Uterus (tissue), 4 donors: ENCODE measurements around the gene SLC5A9. TPM values are rescaled to one million over a fixed set of nuclear protein-coding genes. Genes with fewer than 3 reads are reported as not detected.
A peak's percentile ranks its signal among the peaks of the same experiment; 100 is the strongest.

Source experiments
- DNase-seq, 2 donors: peaks; one replicate each; pipeline ENCODE4 v3.0.0-alpha.2; 2019 to 2020
- H3K27ac ChIP-seq, 2 donors: fragments of 200-600 bp; sonication (generic); 1 replicate in 1 of 2; 2 replicates in 1 of 2; pipeline ENCODE4 v1.5.1; 2016 to 2018
- H3K27me3 ChIP-seq, 2 donors: fragments of 200-600 bp; sonication (generic); one replicate each; pipeline ENCODE4 v1.5.1; 2018 to 2019; ENCODE audit warnings: control low read depth in 1 of 2
- H3K36me3 ChIP-seq, 2 donors: fragments of 200-600 bp; sonication (generic); one replicate each; pipeline ENCODE4 v1.5.1; 2019; ENCODE audit warnings: control low read depth in 1 of 2
- H3K4me1 ChIP-seq, 2 donors: fragments of 200-600 bp; sonication (generic); one replicate each; pipeline ENCODE4 v1.5.1; 2018 to 2019; ENCODE audit warnings: control low read depth in 1 of 2
- H3K4me3 ChIP-seq, 2 donors: fragments of 200-600 bp; sonication (generic); 1 replicate in 1 of 2; 2 replicates in 1 of 2; pipeline ENCODE4 v1.5.1; 2018 to 2019; ENCODE audit warnings: mild to moderate bottlenecking in 1 of 2
- H3K9me3 ChIP-seq, 2 donors: fragments of 200-600 bp; sonication (generic); one replicate each; pipeline ENCODE4 v1.5.1; 2019; ENCODE audit warnings: control low read depth in 1 of 2
- CTCF ChIP-seq, 4 experiments: fragments of 200-600 bp in 2 of 4; fragments of 450-650 bp in 2 of 4; sonication (generic) in 2 of 4; IDR thresholded peaks; one replicate each; pipeline ENCODE4 v1.5.1; 2016 to 2019; ENCODE audit warnings: antibody characterized with exemption in 4 of 4, mild to moderate bottlenecking in 2 of 4, moderate library complexity in 1 of 4
- POLR2A ChIP-seq, 2 donors: fragments of 450-650 bp; IDR thresholded peaks; one replicate each; pipeline ENCODE4 v1.6.1; 2016; ENCODE audit warnings: antibody characterized with exemption in 2 of 2, mild to moderate bottlenecking in 1 of 2, moderate library complexity in 1 of 2
- intact Hi-C: fragments of 100-400 bp; cut with DNase I; formaldehyde crosslinking; loops from one replicate; pipeline ENCODE4 v1.15.1; 2023; ENCODE audit warnings: low total_unique reads
- total RNA-seq, 4 donors: library from RNA; depleted of rRNA in 3 of 4; stranded (reverse); fragments of >200 nt in 3 of 4; gene quantifications; one replicate each; pipeline versions ENCODE4 v1.1.0 to v1.2.4, GENCODE V29; 2014 to 2023
- donor health status: DM: yes; HTN: yes; CAD: no.

SLC5A9 gene
- total RNA-seq, 4 donors from 2014 or later: 0.21 to 0.82 TPM; not detected in 2

DNA sequence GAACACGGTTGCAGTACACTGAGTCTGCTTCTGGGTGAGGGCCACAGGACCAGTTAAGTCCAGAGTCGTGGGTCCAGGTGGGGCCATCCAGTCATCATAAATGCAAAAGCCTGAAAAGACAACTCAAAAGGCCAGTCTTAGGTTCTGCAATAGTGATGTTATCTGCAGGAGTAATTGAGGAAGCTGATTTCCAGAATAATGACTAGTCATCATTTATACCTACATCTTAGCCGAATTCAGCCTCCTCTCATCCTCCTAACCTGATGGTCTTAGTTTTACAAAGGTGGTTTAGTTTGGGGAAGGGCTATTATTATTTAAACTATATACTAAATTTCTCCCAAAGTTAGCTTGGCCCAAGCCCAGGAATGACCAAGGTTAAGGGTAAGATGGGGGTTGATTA lies 23.5 kb upstream of the SLC5A9 start:
- DNase-seq: no peak
- H3K4me1 ChIP-seq: no peaks in the 10 kb centered on the region
- TF ChIP-seq CTCF (IDR thresholded peaks at IDR 0.05) (no peak), POLR2A (IDR thresholded peaks at IDR 0.05) (no peak)
- no peaks in the 10 kb centered on the region for H3K9me3 ChIP-seq
- H3K27ac ChIP-seq: no peak overlapping the region
- intact Hi-C loops: no loop called here
- H3K36me3 ChIP-seq: no peaks in the 10 kb centered on the region
- H3K4me3 ChIP-seq: no peak overlapping the region
- peaks cover 0 to 3% of the 10 kb centered on the region in 2 donors for H3K27me3 ChIP-seq

- intact Hi-C loops: no loop called here
Observed at GRCh38 chr1:48200166-48200900, 22.2 kb upstream of the SLC5A9 start.

GRCh38 chr1:48202030-48202752 lies 20.3 kb upstream of the SLC5A9 start:
- intact Hi-C loops: no loop called here
- H3K27ac ChIP-seq: no peak overlapping the region
- no peaks in the 10 kb centered on the region for H3K36me3 ChIP-seq
- no peaks in the 10 kb centered on the region for H3K4me1 ChIP-seq
- H3K4me3 ChIP-seq: no peak overlapping the region
- no peaks in the 10 kb centered on the region for H3K27me3 ChIP-seq
- DNase-seq: peak; percentile 47 to 56
- TF ChIP-seq CTCF (IDR thresholded peaks at IDR 0.05): peak; percentile 65 to 78 (median 76)
- no peak for TF ChIP-seq POLR2A (IDR thresholded peaks at IDR 0.05)
- no peaks in the 10 kb centered on the region for H3K9me3 ChIP-seq

More at GRCh38 chr1:48200166-48200900, 22.2 kb upstream of the SLC5A9 start:
- TF ChIP-seq POLR2A (IDR thresholded peaks at IDR 0.05) (no peak), CTCF (IDR thresholded peaks at IDR 0.05) (no peak)
- H3K9me3 ChIP-seq: no peaks in the 10 kb centered on the region
- no peaks in the 10 kb centered on the region for H3K4me1 ChIP-seq
- no peak overlapping the region for H3K4me3 ChIP-seq
- H3K36me3 ChIP-seq: no peaks in the 10 kb centered on the region
- no peak for DNase-seq
- H3K27me3 ChIP-seq: no peaks in the 10 kb centered on the region
- H3K27ac ChIP-seq: no peak overlapping the region

DNA sequence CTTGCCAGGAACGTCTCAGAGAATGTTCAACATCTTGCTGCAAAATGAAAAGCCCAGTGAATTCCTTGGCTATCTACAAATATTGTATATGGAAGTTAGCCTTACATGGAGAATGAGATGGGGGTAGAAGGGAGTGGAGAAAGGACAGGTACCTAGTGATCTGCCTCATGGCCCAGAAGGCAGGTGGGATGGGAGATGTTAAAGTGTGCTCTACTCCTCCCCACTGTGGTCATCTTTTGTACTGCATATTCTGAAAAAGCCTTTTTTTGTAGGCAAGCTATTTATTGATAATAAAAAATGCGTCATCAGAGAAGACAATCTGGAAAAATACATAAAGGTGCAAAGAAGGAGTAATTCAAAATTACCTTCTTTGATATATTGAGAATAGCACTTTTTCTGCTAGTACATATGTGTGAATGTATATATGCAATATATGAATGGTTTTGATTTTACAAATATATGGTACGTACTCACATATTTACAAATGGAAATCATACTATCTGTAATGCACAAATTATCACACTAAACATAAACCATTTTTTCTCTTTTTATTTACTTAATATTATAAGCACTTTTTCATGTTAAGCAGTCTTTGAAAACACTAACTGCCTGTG lies 19.1 kb upstream of the SLC5A9 start:
- Histone ChIP-seq H3K4me3 (no peak overlapping the region), H3K27ac (no peak overlapping the region), H3K36me3 (no peaks in the 10 kb centered on the region), H3K9me3 (no peaks in the 10 kb centered on the region), H3K27me3 (no peaks in the 10 kb centered on the region), H3K4me1 (no peaks in the 10 kb centered on the region)
- no peak for DNase-seq
- TF ChIP-seq POLR2A (IDR thresholded peaks at IDR 0.05) (no peak), CTCF (IDR thresholded peaks at IDR 0.05) (peak; percentile 19 to 51 (median 34))
- intact Hi-C loops: no loop called here

DNA sequence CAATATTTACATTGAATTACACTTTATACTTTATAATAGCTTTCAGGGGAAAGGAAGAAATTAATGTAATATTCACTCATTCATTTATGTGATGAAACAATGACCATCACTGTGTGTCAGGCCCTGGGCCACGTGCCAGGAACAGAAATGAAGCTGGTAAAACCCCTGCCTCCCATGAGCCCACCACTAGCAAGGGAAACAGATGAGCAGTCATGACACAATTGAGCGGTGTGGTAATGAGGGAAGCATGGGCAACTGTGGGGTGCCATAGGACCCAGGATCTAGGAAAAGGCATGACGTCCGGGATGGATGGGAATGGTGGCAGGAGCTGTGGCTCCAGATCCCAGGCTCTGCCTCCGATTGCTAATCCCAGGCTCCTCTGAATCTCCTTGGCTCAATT lies 17.0 kb upstream of the SLC5A9 start:
- Histone ChIP-seq H3K4me1 (no peaks in the 10 kb centered on the region), H3K27me3 (no peaks in the 10 kb centered on the region), H3K9me3 (no peaks in the 10 kb centered on the region), H3K4me3 (no peak overlapping the region), H3K27ac (no peak overlapping the region), H3K36me3 (no peaks in the 10 kb centered on the region)
- no peak for DNase-seq
- TF ChIP-seq POLR2A (IDR thresholded peaks at IDR 0.05) (no peak), CTCF (IDR thresholded peaks at IDR 0.05) (no peak)
- intact Hi-C loops: no loop called here
